Kidney capillary endothelial cell (primary cell): ENCODE measurements around the gene VAMP2.
A peak's percentile ranks its signal among the peaks of the same experiment; 100 is the strongest.

Experiments used
- DNase-seq: peaks from one replicate; pipeline ENCODE4 v3.0.0-alpha.2; 2018; ENCODE audit warnings: low spot score

Gene VAMP2

DNA sequence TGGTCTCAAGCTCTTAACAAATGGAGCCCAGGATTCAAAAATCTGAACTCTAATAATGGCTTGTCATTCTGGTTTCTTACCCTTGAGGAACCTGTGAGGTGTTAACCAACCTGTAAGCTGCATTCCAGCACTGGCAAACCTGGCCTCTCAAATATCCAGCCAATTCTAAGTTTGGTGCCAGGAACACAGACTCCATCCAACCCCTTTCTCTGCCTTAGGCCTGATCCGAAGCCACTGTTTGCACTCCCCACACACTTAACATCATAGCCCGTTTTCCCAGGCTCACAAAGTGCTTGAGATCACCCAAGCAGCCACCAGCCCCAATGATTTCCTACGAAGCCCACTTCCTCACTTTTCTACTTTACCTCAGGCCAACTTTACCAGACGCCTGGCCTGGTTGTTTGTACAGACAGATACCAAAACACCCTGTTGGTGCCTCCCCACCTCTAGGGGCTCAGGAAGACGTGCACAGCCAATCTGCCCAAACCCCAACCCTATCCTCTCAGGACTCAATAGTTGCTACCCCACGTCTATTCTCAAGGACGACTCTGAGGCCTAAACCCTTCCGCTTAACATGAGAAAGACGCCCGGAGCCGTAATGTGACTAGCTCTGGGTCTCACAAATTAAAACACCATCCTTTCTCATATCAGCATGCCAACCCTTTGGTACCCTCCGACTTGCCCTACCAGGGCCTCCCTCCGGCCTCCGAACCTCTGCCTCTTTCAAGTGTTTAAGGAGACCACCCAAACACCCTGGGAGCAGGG lies 7.3 kb downstream of the VAMP2 start:
- no peak for DNase-seq

DNA sequence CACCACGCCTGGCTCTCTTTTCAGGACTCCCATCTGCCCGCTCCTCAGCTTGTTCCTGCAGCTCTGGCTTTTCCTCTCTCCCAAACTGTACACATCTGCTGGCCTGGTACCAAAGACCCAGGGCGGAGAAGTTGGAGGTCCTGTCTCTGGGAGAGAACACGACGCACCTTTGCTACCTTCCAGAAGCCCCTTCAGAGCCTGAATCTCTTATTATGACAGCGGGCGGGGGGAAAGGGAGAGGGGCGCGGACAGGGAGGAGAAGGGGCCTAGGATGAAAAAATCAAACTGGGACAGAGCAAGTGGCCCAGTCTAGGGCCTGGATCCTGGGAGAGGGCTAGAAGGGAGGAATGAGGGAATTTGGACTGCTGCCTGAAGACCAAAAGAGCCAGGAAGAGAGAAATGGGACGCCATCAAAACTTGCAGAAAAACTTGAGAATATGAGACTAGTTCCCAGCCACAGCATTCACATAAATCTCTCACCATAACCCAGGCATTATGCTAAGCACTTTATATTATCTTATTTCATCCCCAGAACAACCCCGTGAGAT lies 8.1 kb downstream of the VAMP2 start:
- DNase-seq = no peak

GRCh38 chr17:8153957-8154607 lies 8.7 kb downstream of the VAMP2 start:
- peak; percentile 90 for DNase-seq

DNA sequence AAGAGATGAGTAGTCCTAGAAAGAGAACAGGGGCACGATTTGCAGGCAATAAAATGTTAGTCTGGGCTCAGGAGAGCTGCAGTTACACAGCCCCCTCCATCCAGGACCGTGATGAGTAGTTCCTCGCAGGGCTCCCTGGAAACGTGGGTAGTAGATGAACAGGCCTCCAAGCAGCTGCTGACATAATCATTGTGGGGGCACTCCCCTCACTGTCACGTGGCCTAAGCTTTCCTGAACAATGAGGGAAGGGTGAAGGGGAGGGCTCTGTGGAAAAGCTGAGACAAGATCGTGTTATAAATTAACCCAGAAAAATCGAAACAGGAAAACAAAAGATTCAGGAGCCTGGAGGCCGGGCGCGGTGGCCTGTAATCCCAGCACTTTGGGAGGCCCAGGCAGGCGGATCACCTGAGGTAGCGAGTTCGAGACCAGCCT lies 9.2 kb downstream of the VAMP2 start:
- no peak for DNase-seq

DNA sequence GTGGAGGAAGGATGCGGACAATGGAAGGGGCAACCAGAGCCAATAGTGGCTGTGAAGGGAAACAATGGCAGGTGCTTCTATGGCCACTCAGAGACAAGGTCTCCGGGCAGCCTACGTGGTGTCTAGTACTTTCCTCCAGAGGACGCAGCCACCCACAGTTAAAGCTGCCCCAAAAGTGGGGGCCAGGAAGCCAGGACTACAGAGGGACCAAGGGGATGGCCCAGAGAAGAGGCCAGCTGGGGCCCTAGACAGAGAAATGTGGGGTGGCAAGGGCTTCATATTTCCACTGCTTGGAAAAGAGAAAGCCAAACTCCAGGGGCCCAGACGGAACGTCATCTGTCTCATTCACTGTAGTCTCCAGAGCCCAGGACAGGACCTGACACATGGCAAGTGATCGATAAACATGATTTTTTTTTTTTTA lies 9.7 kb downstream of the VAMP2 start:
- DNase-seq = no peak

DNA sequence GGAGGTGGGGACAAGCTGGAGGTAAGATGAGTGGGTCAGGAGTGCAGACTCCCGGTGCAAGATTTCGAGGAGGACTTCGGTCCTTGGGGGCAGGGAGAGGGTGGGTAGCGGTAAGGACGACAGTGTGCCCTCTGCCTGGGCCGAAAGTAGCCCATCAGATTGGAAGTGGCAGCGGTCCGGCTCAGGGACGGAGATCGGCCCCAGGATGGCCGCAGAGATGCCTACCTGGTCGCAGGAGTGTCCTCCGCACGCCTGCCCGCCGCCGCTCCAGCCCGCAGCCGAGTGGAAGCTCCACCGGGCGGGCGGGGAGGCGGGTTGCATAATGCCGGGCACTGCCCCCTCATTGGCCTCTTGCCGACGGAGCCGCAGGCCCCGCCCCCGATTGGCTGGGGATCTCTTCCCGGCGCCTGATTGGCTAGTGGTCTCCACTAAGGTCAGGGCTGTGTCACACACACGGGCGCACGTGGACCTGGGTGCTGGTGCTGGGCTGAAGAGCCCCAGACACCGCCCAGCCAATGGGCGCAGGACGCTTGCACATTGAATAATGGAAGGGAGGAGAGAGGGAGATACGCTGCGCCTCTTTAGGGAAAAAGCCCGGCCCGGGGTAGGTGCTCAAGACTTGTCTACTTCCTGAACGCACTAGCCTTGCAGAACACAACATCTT lies 10.5 kb downstream of the VAMP2 start, which contains the start of gene PER1:
Gene PER1 (minus strand): TSS at position 293 of the 664 bp plus-strand sequence. CDS start 1,698 bp downstream, outside the sequence.
- DNase-seq = peak; percentile 91

GRCh38 chr17:8151641-8152111 lies 11.1 kb downstream of the VAMP2 start:
- no peak for DNase-seq

GRCh38 chr17:8151120-8151640 lies 11.6 kb downstream of the VAMP2 start:
- peak; percentile 86 for DNase-seq

- no peak for DNase-seq
Observed at GRCh38 chr17:8150194-8151119, 12.3 kb downstream of the VAMP2 start.

- no peak for DNase-seq
Observed at GRCh38 chr17:8149419-8150193, 13.1 kb downstream of the VAMP2 start.

DNA sequence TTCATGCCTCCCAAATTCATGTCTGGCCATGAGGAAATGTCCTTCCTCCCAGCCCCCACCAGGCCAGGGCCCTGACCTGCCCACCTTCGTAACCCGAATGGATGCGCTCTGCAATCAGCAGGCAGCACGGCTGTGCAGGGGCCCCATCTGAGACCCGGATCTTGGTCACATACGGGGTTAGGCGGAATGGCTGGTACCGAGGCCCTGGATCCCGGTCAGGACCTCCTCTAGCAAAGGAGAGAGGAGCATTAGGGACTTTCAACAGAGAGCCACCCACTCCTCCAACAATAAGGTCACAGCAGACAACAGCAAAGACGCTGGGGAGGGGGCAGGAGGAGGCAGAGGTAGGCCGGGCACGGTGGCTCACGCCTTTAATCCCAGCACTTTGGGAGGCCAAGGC lies 14.2 kb downstream of the VAMP2 start:
- DNase-seq = no peak

DNA sequence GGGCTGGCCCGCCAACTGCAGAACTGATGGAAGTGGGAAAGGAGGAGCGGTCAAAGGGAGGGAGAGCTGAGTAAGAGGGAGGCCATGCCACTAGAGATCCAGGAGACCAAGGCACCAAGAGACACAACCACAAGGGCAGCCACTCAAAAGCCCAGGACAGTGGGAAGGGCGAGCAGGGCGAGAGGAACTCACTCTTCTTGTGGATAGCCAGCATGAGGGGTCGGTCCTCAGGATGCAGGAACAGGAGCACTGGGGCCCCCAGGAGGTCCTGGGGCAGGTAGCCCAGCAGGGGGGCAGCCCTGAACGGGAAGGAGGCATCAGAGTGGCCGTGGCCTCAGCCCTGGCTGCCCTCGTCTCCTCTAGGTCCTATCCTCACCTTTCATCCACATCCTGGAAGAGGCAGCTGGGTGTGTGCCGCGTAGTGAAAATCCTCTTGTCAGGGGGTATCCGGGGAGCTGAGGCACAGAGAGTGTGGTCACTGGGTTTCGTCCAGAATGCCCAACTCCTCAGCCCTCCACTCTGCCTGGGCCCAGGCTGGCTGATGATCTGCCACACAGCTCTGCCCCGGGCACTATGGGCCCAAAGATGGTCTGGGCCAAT lies 14.8 kb downstream of the VAMP2 start:
- DNase-seq = no peak

DNA sequence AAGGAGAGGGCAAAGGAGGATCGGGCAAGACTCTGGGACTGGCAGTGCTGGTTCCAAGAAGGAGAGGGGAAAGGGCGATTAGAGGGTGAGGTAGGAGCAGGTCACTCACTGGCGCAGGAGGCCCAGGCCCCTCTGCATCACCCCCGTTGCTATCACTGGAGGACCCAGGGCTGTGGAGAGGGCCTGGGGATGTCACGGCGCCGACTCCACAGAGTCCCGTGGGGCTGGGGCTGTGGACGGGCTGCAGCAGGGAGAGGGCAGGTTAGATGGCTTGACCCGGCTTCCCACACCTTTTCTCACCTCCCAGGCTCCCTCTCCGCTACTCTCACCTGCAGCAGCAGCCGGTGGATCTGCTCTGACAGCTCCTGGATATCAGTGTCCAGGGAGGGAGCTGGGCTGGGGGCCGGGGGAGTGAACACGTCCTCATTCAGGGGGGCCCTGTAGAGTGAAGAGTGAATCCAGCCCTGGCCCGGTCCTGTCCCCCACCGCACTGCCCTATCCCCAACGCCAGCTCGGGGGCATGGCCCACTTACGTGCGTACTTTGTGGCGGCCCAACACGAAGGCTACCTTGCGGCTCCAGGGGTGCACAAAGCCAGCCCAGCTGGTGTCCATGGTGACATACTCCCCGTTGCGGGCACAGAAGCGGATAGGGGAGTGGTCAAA lies 15.5 kb downstream of the VAMP2 start:
- DNase-seq = no peak

GRCh38 chr17:8146381-8147140 lies 16.2 kb downstream of the VAMP2 start:
- no peak for DNase-seq

GRCh38 chr17:8145811-8146210 lies 16.9 kb downstream of the VAMP2 start:
- DNase-seq = no peak

DNA sequence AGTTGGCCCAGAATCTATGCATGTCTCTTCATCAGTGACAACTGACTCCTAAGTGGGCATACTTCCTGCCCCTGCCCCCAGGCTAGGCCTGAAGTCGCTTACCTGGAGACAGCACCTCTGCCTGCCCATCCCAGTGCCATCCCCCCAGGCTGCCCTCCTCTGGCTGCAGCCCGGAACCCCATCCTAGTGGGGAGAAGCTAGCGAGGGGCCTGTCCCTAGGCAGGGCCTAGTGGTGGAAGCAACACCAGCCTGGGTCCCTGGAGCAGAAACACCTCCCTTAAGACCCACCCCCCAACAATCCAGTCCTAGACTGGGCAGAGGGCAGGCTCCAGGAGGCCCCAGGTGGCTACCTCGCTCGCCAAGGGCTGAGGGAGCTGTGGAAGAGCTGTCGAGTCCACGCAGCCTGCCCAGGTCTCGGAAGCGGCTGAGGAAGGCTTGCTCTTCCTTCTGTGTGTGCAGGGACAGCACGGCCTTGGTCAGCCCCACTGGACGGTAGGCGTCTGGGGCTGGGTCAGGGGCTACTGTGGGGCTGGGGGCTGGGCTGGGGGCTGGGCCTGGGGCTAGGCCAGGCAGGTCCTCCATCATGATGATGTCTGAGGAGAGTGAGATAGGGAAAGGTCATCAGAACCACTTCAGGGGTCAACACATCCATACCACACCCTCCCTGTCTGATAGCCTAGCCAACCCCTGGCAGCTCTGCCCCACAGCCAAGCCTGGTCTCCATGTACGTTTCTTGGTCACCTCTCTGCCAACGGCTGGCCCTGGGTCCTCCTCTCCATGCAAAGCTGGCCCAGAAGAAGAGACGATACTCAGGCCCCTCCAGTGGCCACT lies 18.1 kb downstream of the VAMP2 start:
- DNase-seq = no peak

- no peak for DNase-seq
Observed at GRCh38 chr17:8143581-8144400, 19.0 kb downstream of the VAMP2 start.
